ENCODE measurements around the gene KCND1.

KCND1 gene

GRCh38 chrX:49002091-49002935 lies 30.7 kb upstream of the KCND1 start, which contains the start of gene GRIPAP1:
TSS of gene GRIPAP1 (minus strand) at chrX:49002264. CDS start at chrX:49002229, 35 bp downstream.
- no peak within 1 kb of the TSS for H3K14ac ChIP-seq (ENCODE audit: low read length in 2 of 2)
- H3K18ac ChIP-seq (ENCODE audit: low read depth in 1 of 2, low read length in 2 of 2), result no peak within 1 kb of the TSS
- peak within 1 kb of the TSS in 1 of 2 experiments; percentile 56 for H3K4ac ChIP-seq (ENCODE audit: low read depth in 1 of 2, low read length in 2 of 2)
- peak within 1 kb of the TSS; percentile 73 for H4K8ac ChIP-seq (ENCODE audit: low read length)
- H2AK5ac ChIP-seq (ENCODE audit: low read length, severe bottlenecking), result no peak within 1 kb of the TSS
- H2BK15ac ChIP-seq (ENCODE audit: low read depth, poor library complexity, severe bottlenecking), result no peak within 1 kb of the TSS
- H2BK120ac ChIP-seq (ENCODE audit: low read depth, low read length), result no peak within 1 kb of the TSS
- H3K27me3 ChIP-seq (ENCODE audit: control insufficient read depth in 1 of 2, insufficient read depth in 1 of 2, low read length in 2 of 2), result no peaks in the 10 kb centered on the region
- H3K27ac ChIP-seq (ENCODE audit: low read length, poor library complexity, severe bottlenecking), result peak within 1 kb of the TSS; percentile 69
- WGBS, result 0% methylated on average over 24 of the region's 38 CpGs
- H3K4me3 ChIP-seq (ENCODE audit: insufficient read depth in 1 of 2, low read depth in 1 of 2, low read length in 2 of 2), result peak within 1 kb of the TSS; percentile 73 to 91
- peak; percentile 97 for DNase-seq
- no peak within 1 kb of the TSS for H2AFZ ChIP-seq (ENCODE audit: low read depth, low read length)
- H3K9me3 ChIP-seq (ENCODE audit: control insufficient read depth, low read length), result peaks cover 2% of the 10 kb centered on the region
- H2BK5ac ChIP-seq (ENCODE audit: low read depth, low read length, poor library complexity, severe bottlenecking), result peak within 1 kb of the TSS; percentile 10
- H3K36me3 ChIP-seq (ENCODE audit: control insufficient read depth in 1 of 2, insufficient read depth in 2 of 2, low read depth in 1 of 2, low read length in 2 of 2), result peaks cover 11 to 22% of the 10 kb centered on the region in 2 experiments
- H3K79me1 ChIP-seq (replicated peaks; ENCODE audit: low read length, poor library complexity, severe bottlenecking), result peaks cover 5% of the 10 kb centered on the region
- no peak within 1 kb of the TSS for H2BK12ac ChIP-seq (ENCODE audit: low read length in 2 of 2)
- no peak within 1 kb of the TSS for H3K23ac ChIP-seq (ENCODE audit: low read length in 2 of 2)
- peak within 1 kb of the TSS; percentile 69 for H3K4me2 ChIP-seq (ENCODE audit: low read length, poor library complexity, severe bottlenecking)
- H3K4me1 ChIP-seq (ENCODE audit: control insufficient read depth, insufficient read depth, low read depth, low read length), result peaks cover 7% of the 10 kb centered on the region
- H4K91ac ChIP-seq (ENCODE audit: low read length), result no peak within 1 kb of the TSS
- H3K9ac ChIP-seq (ENCODE audit: low read length), result peak within 1 kb of the TSS; percentile 93

DNA sequence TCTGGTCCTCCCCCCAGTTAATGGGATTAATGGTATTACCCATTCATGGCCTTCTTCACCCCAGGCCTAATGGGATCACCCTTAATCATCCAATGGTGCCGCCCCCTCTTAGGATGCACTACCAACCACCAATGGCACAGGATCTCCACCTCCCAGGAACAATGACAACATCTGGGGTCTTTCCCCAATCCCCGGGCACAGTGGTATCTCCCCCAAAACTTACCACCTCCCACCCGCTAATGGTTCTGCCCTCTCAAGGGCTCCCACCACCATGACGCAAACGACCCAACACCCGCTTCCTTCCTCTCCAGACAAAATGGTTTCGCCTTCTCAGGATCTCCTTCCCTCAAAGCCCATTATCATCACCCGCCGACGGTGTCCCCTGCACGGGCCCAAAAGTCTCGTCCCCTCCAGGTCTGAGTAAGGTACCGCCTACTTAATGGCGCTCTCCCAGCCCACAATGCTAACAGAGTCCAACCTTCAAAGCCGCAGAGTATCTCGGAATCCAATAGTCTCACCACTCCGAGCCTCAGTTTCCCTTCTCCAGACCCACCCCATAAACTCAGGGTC lies 30.0 kb upstream of the KCND1 start:
- H2BK5ac ChIP-seq (ENCODE audit: low read depth, low read length, poor library complexity, severe bottlenecking), result peak overlapping the region; percentile 10
- DNase-seq, result peak; percentile 57
- H3K4me2 ChIP-seq (ENCODE audit: low read length, poor library complexity, severe bottlenecking), result peak overlapping the region; percentile 69
- peak overlapping the region in 1 of 2 experiments; percentile 56 for H3K4ac ChIP-seq (ENCODE audit: low read depth in 1 of 2, low read length in 2 of 2)
- WGBS, result 6% methylated on average over 16 of the region's 17 CpGs
- H4K91ac ChIP-seq (ENCODE audit: low read length), result no peak overlapping the region
- no peak overlapping the region for H2AFZ ChIP-seq (ENCODE audit: low read depth, low read length)
- H3K79me1 ChIP-seq (replicated peaks; ENCODE audit: low read length, poor library complexity, severe bottlenecking), result peaks cover 7% of the 10 kb centered on the region
- H2AK5ac ChIP-seq (ENCODE audit: low read length, severe bottlenecking), result no peak overlapping the region
- no peaks in the 10 kb centered on the region for H3K27me3 ChIP-seq (ENCODE audit: control insufficient read depth in 1 of 2, insufficient read depth in 1 of 2, low read length in 2 of 2)
- H3K4me1 ChIP-seq (ENCODE audit: control insufficient read depth, insufficient read depth, low read depth, low read length), result peaks cover 7% of the 10 kb centered on the region
- H3K9me3 ChIP-seq (ENCODE audit: control insufficient read depth, low read length), result peaks cover 7% of the 10 kb centered on the region
- H2BK120ac ChIP-seq (ENCODE audit: low read depth, low read length), result no peak overlapping the region
- H4K8ac ChIP-seq (ENCODE audit: low read length), result peak overlapping the region; percentile 73
- no peak overlapping the region for H2BK15ac ChIP-seq (ENCODE audit: low read depth, poor library complexity, severe bottlenecking)
- H3K27ac ChIP-seq (ENCODE audit: low read length, poor library complexity, severe bottlenecking), result no peak overlapping the region
- peaks cover 17 to 29% of the 10 kb centered on the region in 2 experiments for H3K36me3 ChIP-seq (ENCODE audit: control insufficient read depth in 1 of 2, insufficient read depth in 2 of 2, low read depth in 1 of 2, low read length in 2 of 2)
- H3K23ac ChIP-seq (ENCODE audit: low read length in 2 of 2), result no peak overlapping the region
- no peak overlapping the region for H2BK12ac ChIP-seq (ENCODE audit: low read length in 2 of 2)
- H3K14ac ChIP-seq (ENCODE audit: low read length in 2 of 2), result no peak overlapping the region
- no peak overlapping the region for H3K18ac ChIP-seq (ENCODE audit: low read depth in 1 of 2, low read length in 2 of 2)
- H3K4me3 ChIP-seq (ENCODE audit: insufficient read depth in 1 of 2, low read depth in 1 of 2, low read length in 2 of 2), result peak overlapping the region; percentile 73 to 91
- peak overlapping the region; percentile 93 for H3K9ac ChIP-seq (ENCODE audit: low read length)

DNA sequence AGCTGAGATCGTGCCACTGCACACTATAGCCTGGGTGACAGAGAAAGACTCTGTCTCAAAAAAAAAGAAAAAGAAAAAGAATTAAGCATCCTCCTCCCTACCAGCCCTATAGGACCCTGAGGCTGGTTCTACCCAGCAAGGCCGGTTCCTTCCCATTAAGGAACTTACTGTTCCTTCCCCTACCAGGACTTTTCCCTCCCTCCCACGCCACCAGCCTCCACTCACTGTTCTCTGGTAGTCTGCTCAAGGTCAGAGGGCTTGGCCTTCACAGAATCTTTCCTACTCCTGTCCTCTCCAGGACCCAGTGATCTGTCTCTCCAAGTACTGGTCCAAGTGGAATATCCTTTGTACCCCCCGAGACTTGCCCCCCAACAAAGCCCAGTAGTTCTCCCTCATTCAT lies 29.0 kb upstream of the KCND1 start:
- H2BK12ac ChIP-seq (ENCODE audit: low read length in 2 of 2), result no peak overlapping the region
- H3K27me3 ChIP-seq (ENCODE audit: control insufficient read depth in 1 of 2, insufficient read depth in 1 of 2, low read length in 2 of 2), result no peaks in the 10 kb centered on the region

DNA sequence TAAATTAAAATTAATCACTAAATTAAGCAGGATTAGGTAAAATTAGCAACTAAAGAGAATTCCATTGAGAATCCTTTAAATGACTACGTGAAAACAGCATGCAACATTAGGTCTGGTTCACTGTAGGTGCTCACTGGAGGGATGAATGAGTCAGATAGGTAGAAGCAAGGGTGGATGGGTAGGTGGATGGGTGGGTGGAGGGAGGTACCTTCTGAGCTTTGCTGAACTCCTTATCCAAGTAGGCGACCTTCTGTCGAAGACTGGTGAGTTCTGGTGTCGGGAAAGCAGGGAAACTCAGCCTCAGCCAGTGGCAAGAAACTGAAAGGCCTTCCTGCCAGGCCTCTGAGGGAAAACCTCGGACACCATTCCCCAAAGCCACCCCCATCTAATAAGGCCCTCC lies 27.4 kb upstream of the KCND1 start:
- Histone ChIP-seq H3K9me3 (ENCODE audit: control insufficient read depth, low read length) (peaks cover 7% of the 10 kb centered on the region), H2BK12ac (ENCODE audit: low read length in 2 of 2) (no peak overlapping the region), H3K79me1 (replicated peaks; ENCODE audit: low read length, poor library complexity, severe bottlenecking) (peaks cover 10% of the 10 kb centered on the region), H3K9ac (ENCODE audit: low read length) (no peak overlapping the region), H3K27me3 (ENCODE audit: control insufficient read depth in 1 of 2, insufficient read depth in 1 of 2, low read length in 2 of 2) (peaks cover 0 to 9% of the 10 kb centered on the region in 2 experiments), H3K27ac (ENCODE audit: low read length, poor library complexity, severe bottlenecking) (no peak overlapping the region), H2AFZ (ENCODE audit: low read depth, low read length) (no peak overlapping the region), H2BK15ac (ENCODE audit: low read depth, poor library complexity, severe bottlenecking) (no peak overlapping the region), H3K4me2 (ENCODE audit: low read length, poor library complexity, severe bottlenecking) (no peak overlapping the region), H3K36me3 (ENCODE audit: control insufficient read depth in 1 of 2, insufficient read depth in 2 of 2, low read depth in 1 of 2, low read length in 2 of 2) (peaks cover 20 to 46% of the 10 kb centered on the region in 2 experiments), H4K91ac (ENCODE audit: low read length) (no peak overlapping the region), H2BK120ac (ENCODE audit: low read depth, low read length) (no peak overlapping the region), H3K4me3 (ENCODE audit: insufficient read depth in 1 of 2, low read depth in 1 of 2, low read length in 2 of 2) (no peak overlapping the region), H4K8ac (ENCODE audit: low read length) (no peak overlapping the region), H3K14ac (ENCODE audit: low read length in 2 of 2) (no peak overlapping the region), H3K23ac (ENCODE audit: low read length in 2 of 2) (no peak overlapping the region), H2AK5ac (ENCODE audit: low read length, severe bottlenecking) (no peak overlapping the region), H3K4me1 (ENCODE audit: control insufficient read depth, insufficient read depth, low read depth, low read length) (peaks cover 7% of the 10 kb centered on the region), H3K18ac (ENCODE audit: low read depth in 1 of 2, low read length in 2 of 2) (no peak overlapping the region), H3K4ac (ENCODE audit: low read depth in 1 of 2, low read length in 2 of 2) (no peak overlapping the region), H2BK5ac (ENCODE audit: low read depth, low read length, poor library complexity, severe bottlenecking) (no peak overlapping the region)
- 94% methylated on average over 1 of the region's 5 CpGs for WGBS
- no peak for DNase-seq

More for the DNA sequence above, 29.0 kb upstream of the KCND1 start:
- no peak overlapping the region for H2BK15ac ChIP-seq (ENCODE audit: low read depth, poor library complexity, severe bottlenecking)
- H3K23ac ChIP-seq (ENCODE audit: low read length in 2 of 2), result no peak overlapping the region
- no peak overlapping the region for H3K9ac ChIP-seq (ENCODE audit: low read length)
- H4K8ac ChIP-seq (ENCODE audit: low read length), result no peak overlapping the region
- no peak overlapping the region for H3K14ac ChIP-seq (ENCODE audit: low read length in 2 of 2)
- no peak for DNase-seq
- WGBS, result 94% methylated on average over 3 of the region's 4 CpGs
- no peak overlapping the region for H4K91ac ChIP-seq (ENCODE audit: low read length)
- no peak overlapping the region for H3K18ac ChIP-seq (ENCODE audit: low read depth in 1 of 2, low read length in 2 of 2)
- peaks cover 7% of the 10 kb centered on the region for H3K79me1 ChIP-seq (replicated peaks; ENCODE audit: low read length, poor library complexity, severe bottlenecking)
- no peak overlapping the region for H2AFZ ChIP-seq (ENCODE audit: low read depth, low read length)
- peaks cover 17 to 36% of the 10 kb centered on the region in 2 experiments for H3K36me3 ChIP-seq (ENCODE audit: control insufficient read depth in 1 of 2, insufficient read depth in 2 of 2, low read depth in 1 of 2, low read length in 2 of 2)
- H2AK5ac ChIP-seq (ENCODE audit: low read length, severe bottlenecking), result no peak overlapping the region
- no peak overlapping the region for H3K4me2 ChIP-seq (ENCODE audit: low read length, poor library complexity, severe bottlenecking)
- peak overlapping the region in 1 of 2 experiments; percentile 91 for H3K4me3 ChIP-seq (ENCODE audit: insufficient read depth in 1 of 2, low read depth in 1 of 2, low read length in 2 of 2)
- peaks cover 7% of the 10 kb centered on the region for H3K4me1 ChIP-seq (ENCODE audit: control insufficient read depth, insufficient read depth, low read depth, low read length)
- H3K27ac ChIP-seq (ENCODE audit: low read length, poor library complexity, severe bottlenecking), result no peak overlapping the region
- H3K9me3 ChIP-seq (ENCODE audit: control insufficient read depth, low read length), result peaks cover 7% of the 10 kb centered on the region
- no peak overlapping the region for H2BK5ac ChIP-seq (ENCODE audit: low read depth, low read length, poor library complexity, severe bottlenecking)
- H2BK120ac ChIP-seq (ENCODE audit: low read depth, low read length), result no peak overlapping the region
- no peak overlapping the region for H3K4ac ChIP-seq (ENCODE audit: low read depth in 1 of 2, low read length in 2 of 2)
